Central memory CD8-positive, alpha-beta T cell (primary cell): Measurements from ENCODE around the gene TMEM243.
A peak's percentile ranks its signal among the peaks of the same experiment; 100 is the strongest.
"Not testable (repeated sequence)": the region's sequence is repeated elsewhere in the genome, so short reads cannot be mapped to it uniquely, and the experiment has no call there.

ENCODE experiments used
- ATAC-seq: fragments of 150-1000 bp; cut with Tn5 transposase; replicated peaks from 2 replicates; pipeline ENCODE4 v1.10.0; 2022; ENCODE audit warnings: mild to moderate bottlenecking, moderate FRiP score, moderate number of reproducible peaks; ENCODE audit not compliant: poor library complexity, severe bottlenecking; ENCODE audit errors: extremely low read depth
- DNase-seq, 2 donors: peaks; one replicate each; pipeline ENCODE4 v3.0.0; 2021; ENCODE audit warnings: low spot score in 2 of 2
- H3K27ac Mint-ChIP-seq: one replicate; pipeline ENCODE4 v1.8.0; 2022; ENCODE audit warnings: low read depth, mild to moderate bottlenecking, moderate library complexity, mixed read lengths
- H3K27me3 Mint-ChIP-seq: one replicate; pipeline ENCODE4 v1.8.0; 2022; ENCODE audit warnings: mixed read lengths
- H3K36me3 Mint-ChIP-seq: one replicate; pipeline ENCODE4 v1.8.0; 2022; ENCODE audit warnings: mild to moderate bottlenecking, moderate library complexity, mixed read lengths; ENCODE audit not compliant: insufficient read depth
- H3K4me1 Mint-ChIP-seq: one replicate; pipeline ENCODE4 v1.8.0; 2022; ENCODE audit warnings: mixed read lengths
- H3K4me3 Mint-ChIP-seq: one replicate; pipeline ENCODE4 v1.8.0; 2022; ENCODE audit warnings: mild to moderate bottlenecking, moderate library complexity, mixed read lengths
- H3K9me3 Mint-ChIP-seq: one replicate; pipeline ENCODE4 v1.8.0; 2022; ENCODE audit warnings: mixed read lengths

Gene TMEM243

DNA sequence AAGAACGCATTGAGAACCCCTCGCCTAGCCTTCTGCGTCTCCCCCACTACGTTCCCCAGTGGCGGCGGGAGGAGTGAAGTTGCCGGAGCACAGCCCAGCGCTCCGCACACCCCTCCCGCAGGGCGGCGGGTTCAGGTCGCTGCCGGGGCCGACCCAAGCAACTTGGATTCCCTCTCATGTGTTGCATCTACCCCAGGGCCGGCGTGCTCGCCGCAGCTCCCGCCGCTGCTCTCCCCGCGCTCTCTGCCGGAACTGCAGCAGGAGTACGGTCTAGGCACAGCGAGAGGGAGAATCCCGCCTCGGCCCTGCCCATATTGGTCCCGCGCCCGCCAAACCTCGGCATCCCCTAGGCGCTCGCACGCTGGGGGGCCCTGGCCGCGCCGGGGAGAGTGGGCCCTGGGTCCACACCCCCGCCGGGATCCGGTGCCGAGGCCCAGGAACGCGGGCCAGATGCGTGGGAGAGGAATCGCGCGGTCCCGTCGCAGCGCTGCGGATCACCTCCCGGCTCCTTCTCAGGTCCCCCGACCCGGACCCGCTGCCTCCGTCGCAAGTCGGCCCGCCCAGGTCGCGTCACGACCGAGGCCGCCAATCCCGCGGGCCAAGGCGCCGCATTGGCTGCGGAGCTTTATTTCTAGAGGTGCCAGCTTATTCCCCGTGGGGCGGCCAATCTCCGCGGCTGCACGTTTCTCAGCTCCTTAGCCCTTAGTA lies 648 bp upstream of the TMEM243 start:
- DNase-seq (peak; percentile 62 to 71), ATAC-seq (peak; percentile 57)
- H3K27me3 Mint-ChIP-seq: no peaks in the 10 kb centered on the region
- H3K9me3 Mint-ChIP-seq: no peaks in the 10 kb centered on the region
- peaks cover 44% of the 10 kb centered on the region for H3K4me1 Mint-ChIP-seq
- H3K36me3 Mint-ChIP-seq: peaks cover 20% of the 10 kb centered on the region
- H3K4me3 Mint-ChIP-seq: peak overlapping the region; percentile 100
- peak overlapping the region; percentile 99 for H3K27ac Mint-ChIP-seq

GRCh38 chr7:87218796-87219544 lies 562 bp downstream of the TMEM243 start:
- H3K27me3 Mint-ChIP-seq: no peaks in the 10 kb centered on the region
- peaks cover 23% of the 10 kb centered on the region for H3K36me3 Mint-ChIP-seq
- peak; percentile 26 for DNase-seq
- peak; percentile 8 for ATAC-seq
- no peaks in the 10 kb centered on the region for H3K9me3 Mint-ChIP-seq
- H3K4me1 Mint-ChIP-seq: peaks cover 50% of the 10 kb centered on the region
- peak overlapping the region; percentile 99 for H3K27ac Mint-ChIP-seq
- H3K4me3 Mint-ChIP-seq: peak overlapping the region; percentile 100

- Mint-ChIP-seq H3K27me3 (no peaks in the 10 kb centered on the region), H3K4me3 (peak overlapping the region; percentile 100), H3K4me1 (peaks cover 59% of the 10 kb centered on the region), H3K9me3 (no peaks in the 10 kb centered on the region), H3K27ac (peak overlapping the region; percentile 99), H3K36me3 (peaks cover 23% of the 10 kb centered on the region)
- DNase-seq (no peak), ATAC-seq (no peak)
Measured at GRCh38 chr7:87217983-87218653, 1.4 kb downstream of the TMEM243 start.

DNA sequence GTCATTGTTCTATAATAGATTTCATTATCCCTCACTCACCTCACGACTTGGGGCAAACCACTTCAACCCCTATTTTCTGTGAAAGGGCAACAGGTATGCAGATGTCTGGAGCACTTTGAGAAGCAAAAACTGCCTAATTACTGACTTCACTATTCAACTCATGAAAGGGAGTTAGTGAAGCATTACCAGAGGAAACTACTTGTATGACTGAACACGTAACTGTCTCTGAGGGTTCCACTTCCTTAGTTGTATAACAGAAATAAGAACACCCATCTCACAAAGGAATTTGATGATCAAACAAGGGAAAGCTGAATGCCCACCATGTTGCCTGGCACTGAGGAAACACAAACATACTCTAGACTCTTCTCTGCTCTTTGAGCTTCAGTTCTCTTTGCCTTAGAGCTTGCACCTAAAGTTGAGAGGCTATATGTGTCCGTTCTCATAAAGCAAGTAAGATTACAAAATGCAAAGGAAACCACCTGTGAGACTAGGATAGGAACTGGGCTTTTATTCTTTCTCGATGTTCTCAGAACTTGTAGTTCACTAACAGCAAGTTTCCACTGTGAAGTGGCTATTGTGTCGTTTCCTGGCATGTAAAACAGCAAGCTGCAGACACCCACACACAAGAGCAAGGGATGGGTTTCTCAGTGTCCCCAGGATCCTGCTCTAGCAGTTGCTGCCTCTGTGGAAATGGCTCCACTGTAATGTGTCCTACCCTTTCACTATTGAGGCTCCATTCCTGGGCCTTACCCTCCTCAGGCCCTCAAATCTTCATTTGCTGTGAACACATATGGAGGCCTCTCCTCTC lies 2.6 kb downstream of the TMEM243 start:
- ATAC-seq: peak; percentile 16
- Mint-ChIP-seq H3K27ac (peak overlapping the region; percentile 99), H3K4me1 (peaks cover 71% of the 10 kb centered on the region), H3K36me3 (peaks cover 23% of the 10 kb centered on the region), H3K27me3 (no peaks in the 10 kb centered on the region), H3K9me3 (no peaks in the 10 kb centered on the region), H3K4me3 (peak overlapping the region; percentile 100)
- DNase-seq: peak in 1 of 2 donors; percentile 23

DNA sequence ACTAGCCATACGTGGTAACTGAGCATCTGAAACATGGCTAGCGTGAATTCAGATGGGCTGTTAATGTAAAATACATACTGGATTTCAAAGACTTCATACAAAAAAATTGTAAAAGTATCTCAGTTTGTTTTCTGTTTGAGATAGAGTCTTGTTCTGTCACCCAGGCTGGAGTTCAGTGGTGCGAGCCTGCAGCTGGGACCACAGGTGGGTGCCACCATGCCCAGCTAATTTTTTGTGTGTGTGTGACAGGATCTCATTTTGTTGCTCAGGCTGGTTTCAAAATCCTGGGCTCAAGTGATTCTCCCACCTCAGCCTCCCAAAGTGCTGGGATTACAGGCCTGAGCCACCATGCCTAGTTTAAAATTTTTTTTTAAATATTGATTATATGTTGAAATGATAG lies 4.5 kb downstream of the TMEM243 start:
- no peaks in the 10 kb centered on the region for H3K9me3 Mint-ChIP-seq
- H3K4me3 Mint-ChIP-seq: no peak overlapping the region
- DNase-seq: no peak
- no peak overlapping the region for H3K27ac Mint-ChIP-seq
- ATAC-seq: no peak
- H3K36me3 Mint-ChIP-seq: peaks cover 20% of the 10 kb centered on the region
- no peaks in the 10 kb centered on the region for H3K27me3 Mint-ChIP-seq
- peaks cover 86% of the 10 kb centered on the region for H3K4me1 Mint-ChIP-seq

- H3K27ac Mint-ChIP-seq: peak overlapping the region; percentile 77
- H3K4me1 Mint-ChIP-seq: peaks cover 86% of the 10 kb centered on the region
- no peaks in the 10 kb centered on the region for H3K27me3 Mint-ChIP-seq
- H3K36me3 Mint-ChIP-seq: peaks cover 11% of the 10 kb centered on the region
- no peaks in the 10 kb centered on the region for H3K9me3 Mint-ChIP-seq
- DNase-seq (no peak), ATAC-seq (no peak)
- H3K4me3 Mint-ChIP-seq: peak overlapping the region; percentile 36
Measured at GRCh38 chr7:87213811-87214210, 5.7 kb downstream of the TMEM243 start.

DNA sequence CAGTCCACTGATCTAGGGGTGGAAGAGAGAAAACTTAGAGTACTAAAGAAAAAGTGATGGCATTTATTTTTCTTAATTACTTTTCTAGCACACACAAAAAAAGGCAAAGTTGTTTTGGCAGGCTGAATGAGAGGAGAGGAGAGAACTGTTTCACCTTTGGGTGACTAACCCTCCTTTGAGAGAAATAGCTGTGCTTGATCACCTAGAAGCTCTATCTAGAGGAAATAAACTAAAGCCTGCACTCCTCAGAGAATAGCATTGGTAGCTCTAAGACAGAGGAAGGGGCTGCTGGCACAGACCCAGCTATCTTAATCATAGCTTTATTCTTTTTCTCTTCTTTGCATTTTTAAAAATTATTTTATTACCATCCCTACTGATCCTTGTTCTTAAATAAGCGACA lies 6.3 kb downstream of the TMEM243 start:
- ATAC-seq: no peak
- H3K4me3 Mint-ChIP-seq: peak overlapping the region; percentile 57
- no peak for DNase-seq
- H3K4me1 Mint-ChIP-seq: peaks cover 86% of the 10 kb centered on the region
- H3K27me3 Mint-ChIP-seq: no peaks in the 10 kb centered on the region
- H3K9me3 Mint-ChIP-seq: no peaks in the 10 kb centered on the region
- H3K27ac Mint-ChIP-seq: peak overlapping the region; percentile 77
- peaks cover 7% of the 10 kb centered on the region for H3K36me3 Mint-ChIP-seq

DNA sequence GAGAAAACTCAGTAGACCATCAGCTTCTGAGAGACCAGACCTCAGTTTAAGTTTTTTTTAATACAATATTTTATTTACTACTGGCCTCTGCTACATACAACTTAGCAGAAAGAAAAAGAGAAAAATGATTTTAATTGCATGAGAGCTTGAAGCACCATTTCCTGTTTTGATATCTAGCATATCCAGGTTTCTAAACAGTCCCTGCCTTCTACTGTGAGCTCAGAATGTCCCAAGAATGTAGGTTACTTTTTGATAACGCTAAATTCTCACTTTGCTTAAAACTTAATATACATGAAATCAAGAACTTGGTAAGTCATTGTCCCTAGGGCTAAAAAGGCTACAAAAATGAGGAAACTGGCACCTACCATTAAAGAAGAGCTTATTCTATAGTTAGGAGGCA lies 7.0 kb downstream of the TMEM243 start:
- H3K36me3 Mint-ChIP-seq: peaks cover 6% of the 10 kb centered on the region
- H3K27ac Mint-ChIP-seq: peak overlapping the region; percentile 74
- no peaks in the 10 kb centered on the region for H3K27me3 Mint-ChIP-seq
- ATAC-seq (no peak), DNase-seq (no peak)
- H3K9me3 Mint-ChIP-seq: no peaks in the 10 kb centered on the region
- peak overlapping the region; percentile 57 for H3K4me3 Mint-ChIP-seq
- peaks cover 86% of the 10 kb centered on the region for H3K4me1 Mint-ChIP-seq

DNA sequence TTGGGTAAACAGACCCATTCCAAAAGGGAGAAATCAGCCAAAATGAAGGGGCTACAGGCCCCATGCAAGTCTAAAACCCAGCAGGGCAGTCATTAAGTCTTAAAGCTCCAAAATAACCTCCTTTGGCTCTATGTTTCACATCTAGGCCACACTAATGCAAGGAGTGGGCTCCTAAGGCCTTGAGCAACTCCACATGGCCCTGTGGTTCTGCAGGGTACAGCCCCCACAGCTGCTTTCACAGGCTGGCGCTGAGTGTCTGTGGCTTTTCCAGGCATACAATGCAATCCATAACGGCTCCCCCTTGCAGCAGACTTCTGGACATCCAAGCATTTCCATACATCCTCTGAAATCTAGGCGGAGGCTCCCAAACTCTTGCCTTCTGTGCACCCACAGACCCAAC lies 9.0 kb downstream of the TMEM243 start:
- ATAC-seq: no peak
- no peak for DNase-seq
- no peaks in the 10 kb centered on the region for H3K27me3 Mint-ChIP-seq
- H3K36me3 Mint-ChIP-seq: peaks cover 6% of the 10 kb centered on the region
- no peak overlapping the region for H3K27ac Mint-ChIP-seq
- peaks cover 79% of the 10 kb centered on the region for H3K4me1 Mint-ChIP-seq
- H3K4me3 Mint-ChIP-seq: peak overlapping the region; percentile 36
- H3K9me3 Mint-ChIP-seq: peaks cover 9% of the 10 kb centered on the region

- Mint-ChIP-seq H3K27ac (peak overlapping the region; percentile 68), H3K36me3 (peaks cover 6% of the 10 kb centered on the region), H3K4me1 (peaks cover 79% of the 10 kb centered on the region), H3K4me3 (peak overlapping the region; percentile 5), H3K9me3 (peaks cover 12% of the 10 kb centered on the region), H3K27me3 (no peaks in the 10 kb centered on the region)
- DNase-seq (no peak), ATAC-seq (no peak)
Measured at GRCh38 chr7:87209295-87209924, 10.1 kb downstream of the TMEM243 start.

- peaks cover 69% of the 10 kb centered on the region for H3K4me1 Mint-ChIP-seq
- no peak overlapping the region for H3K27ac Mint-ChIP-seq
- H3K36me3 Mint-ChIP-seq: peaks cover 6% of the 10 kb centered on the region
- ATAC-seq: no peak
- H3K9me3 Mint-ChIP-seq: peaks cover 12% of the 10 kb centered on the region
- no peak for DNase-seq
- no peak overlapping the region for H3K4me3 Mint-ChIP-seq
- no peaks in the 10 kb centered on the region for H3K27me3 Mint-ChIP-seq
Measured at GRCh38 chr7:87206361-87206760, 13.2 kb downstream of the TMEM243 start.

GRCh38 chr7:87205701-87206100 lies 13.8 kb downstream of the TMEM243 start:
- not testable (repeated sequence) for H3K4me3 Mint-ChIP-seq, DNase-seq, H3K27me3 Mint-ChIP-seq, ATAC-seq, H3K36me3 Mint-ChIP-seq
- Mint-ChIP-seq H3K27ac (peak overlapping the region; percentile 54), H3K4me1 (peaks cover 67% of the 10 kb centered on the region), H3K9me3 (peaks cover 12% of the 10 kb centered on the region)
